ENCODE results near the gene KIF18B. TPM values are rescaled to one million over a fixed set of nuclear protein-coding genes. Genes with fewer than 3 reads are reported as not detected.

Gene KIF18B
- total and polyA plus RNA-seq, 2 donors (not counting 3 experiments of a cell fraction or from before 2014, with no cell fraction given), result 24.5 to 50.3 TPM

GRCh38 chr17:44917456-44917855 lies 30.1 kb downstream of the KIF18B start:
- Histone ChIP-seq H3K36me3 (ENCODE audit: control insufficient read depth in 2 of 2, extremely low read depth in 1 of 2, insufficient read depth in 2 of 2, low read length in 2 of 2) (no peaks in the 10 kb centered on the region), H3K9me1 (replicated peaks; ENCODE audit: control insufficient read depth, extremely low read depth, insufficient read depth, low read length) (no peaks in the 10 kb centered on the region), H2AFZ (ENCODE audit: low read depth, low read length) (no peak overlapping the region), H3K27ac (ENCODE audit: insufficient read depth, low read depth, low read length) (no peak overlapping the region), H3K9ac (replicated peaks; ENCODE audit: extremely low read depth, insufficient read depth, low read length) (no peak overlapping the region), H3K9me3 (replicated peaks; ENCODE audit: control insufficient read depth, insufficient read depth, low read length) (no peaks in the 10 kb centered on the region), H3K4me2 (ENCODE audit: insufficient read depth, low read length) (no peak overlapping the region), H3K27me3 (ENCODE audit: control insufficient read depth in 2 of 2, insufficient read depth in 2 of 2, low read length in 2 of 2) (peaks cover 0 to 11% of the 10 kb centered on the region in 2 experiments), H3K4me3 (replicated peaks in 1 of 3; ENCODE audit: insufficient read depth in 1 of 3, low read depth in 1 of 3, low read length in 3 of 3) (no peak overlapping the region), H3K4me1 (ENCODE audit: control insufficient read depth, extremely low read depth, insufficient read depth, low read length) (peaks cover 8% of the 10 kb centered on the region), H3K79me2 (ENCODE audit: control insufficient read depth, insufficient read depth, low read length) (no peaks in the 10 kb centered on the region), H4K20me1 (replicated peaks; ENCODE audit: control insufficient read depth, extremely low read depth, insufficient read depth, low read length) (no peaks in the 10 kb centered on the region)
- POLR2A ChIA-PET, result no interaction called here
- CTCF ChIA-PET, result interaction anchor here (0.9 to 9.9 kb wide), 7 partner anchors 8 to 218 kb away, joined by 3 to 331 read pairs (median 4); partner anchors contain the start of genes ACBD4 and EFTUD2
- dilution Hi-C loops (cut with MboI; ENCODE audit: extremely low pct_ligation_motif_present, low sequenced_read_pairs) (no loop called here), intact Hi-C loops (cut with micrococcal nuclease) (no loop called here)
- no TSS peak for BruUV-seq (replicated peaks)
- DNase-seq (ENCODE audit: low read depth, low spot score), result no peak
- FAIRE-seq, result no peak
- TF ChIP-seq FOS (IDR thresholded peaks at IDR 0.05; ENCODE audit: borderline replicate concordance, insufficient read depth, low read length) (no peak), POLR2A (IDR thresholded peaks at IDR 0.05; ENCODE audit: low read depth, low read length) (no peak), MAX (IDR thresholded peaks at IDR 0.05; ENCODE audit: insufficient read depth, insufficient read length) (no peak), MYC (IDR thresholded peaks at IDR 0.05; ENCODE audit: low read depth, low read length) (no peak), GATA2 (IDR thresholded peaks at IDR 0.05; ENCODE audit: insufficient read depth, insufficient read length, low read depth, low read length) (no peak), EZH2 (IDR thresholded peaks at IDR 0.05; ENCODE audit: borderline replicate concordance, low read depth, low read length, severe bottlenecking) (no peak), POLR2AphosphoS5 (IDR thresholded peaks at IDR 0.05; ENCODE audit: insufficient read depth, low read depth, low read length) (no peak), CTCF (IDR thresholded peaks at IDR 0.05; ENCODE audit: extremely low read depth in 1 of 2, insufficient read depth in 1 of 2, low read depth in 1 of 2, low read length in 2 of 2) (no peak), JUN (IDR thresholded peaks at IDR 0.05; ENCODE audit: borderline replicate concordance, insufficient read depth, insufficient read length, low read depth) (no peak)

All from endothelial cell of umbilical vein (primary cell).